A549 (cell line): ENCODE measurements around the gene MIS18BP1.

ENCODE experiments used
- CEBPB ChIP-seq, 2 experiments: fragments of >200 bp in 1 of 2; sonication (Bioruptor Twin) in 1 of 2; formaldehyde crosslinking in 1 of 2; IDR thresholded peaks; 2 replicates each; pipeline ENCODE4 v1.6.1; 2012 to 2016
- HDAC2 ChIP-seq: fragments of 200-600 bp; sonication (generic); IDR thresholded peaks from 2 replicates; pipeline ENCODE4 v1.6.1; 2016
- JUNB ChIP-seq: fragments of >200 bp; sonication (Bioruptor Twin); formaldehyde crosslinking; IDR thresholded peaks from 2 replicates; pipeline ENCODE4 v1.6.1; 2016
- POLR2A ChIP-seq: IDR thresholded peaks from 2 replicates; pipeline ENCODE4 v1.6.1; 2012; ENCODE audit warnings: mild to moderate bottlenecking, low read length
- POLR2AphosphoS2 ChIP-seq: conservative IDR thresholded peaks from 2 replicates; pipeline ENCODE4 v1.6.1; 2012; ENCODE audit warnings: low read length, improper control_type of control experiment, inconsistent platforms
- RFX5 ChIP-seq: fragments of 450-650 bp; IDR thresholded peaks from 2 replicates; pipeline ENCODE4 v1.7.1; 2014; ENCODE audit warnings: antibody characterized with exemption, mild to moderate bottlenecking, moderate library complexity
- SMC3 ChIP-seq: fragments of >200 bp; sonication (Bioruptor Twin); formaldehyde crosslinking; IDR thresholded peaks from 3 replicates; pipeline ENCODE4 v1.6.1; 2018; ENCODE audit warnings: inconsistent platforms
- ZC3H11A ChIP-seq: fragments of 450-650 bp; IDR thresholded peaks from 2 replicates; pipeline ENCODE4 v1.6.1; 2014; ENCODE audit warnings: antibody characterized with exemption, mild to moderate bottlenecking
- TF ChIP-seq, protein P1 (sequence below): IDR thresholded peaks from 2 replicates; pipeline ENCODE4 v1.6.1; 2012
- TF ChIP-seq, protein P2 (sequence below): fragments of >200 bp; sonication (Bioruptor Twin); formaldehyde crosslinking; IDR thresholded peaks from 3 replicates; pipeline ENCODE4 v1.5.1; 2016
- TF ChIP-seq, protein P3 (sequence below): fragments of 450-650 bp; IDR thresholded peaks from 2 replicates; pipeline ENCODE4 v1.6.1; 2014; ENCODE audit warnings: antibody characterized with exemption
- TF ChIP-seq, protein P4 (sequence below): fragments of 200-600 bp; sonication (generic); IDR thresholded peaks from 2 replicates; pipeline ENCODE4 v1.6.1; 2016; ENCODE audit warnings: antibody characterized with exemption, mild to moderate bottlenecking, moderate library complexity

DNA sequence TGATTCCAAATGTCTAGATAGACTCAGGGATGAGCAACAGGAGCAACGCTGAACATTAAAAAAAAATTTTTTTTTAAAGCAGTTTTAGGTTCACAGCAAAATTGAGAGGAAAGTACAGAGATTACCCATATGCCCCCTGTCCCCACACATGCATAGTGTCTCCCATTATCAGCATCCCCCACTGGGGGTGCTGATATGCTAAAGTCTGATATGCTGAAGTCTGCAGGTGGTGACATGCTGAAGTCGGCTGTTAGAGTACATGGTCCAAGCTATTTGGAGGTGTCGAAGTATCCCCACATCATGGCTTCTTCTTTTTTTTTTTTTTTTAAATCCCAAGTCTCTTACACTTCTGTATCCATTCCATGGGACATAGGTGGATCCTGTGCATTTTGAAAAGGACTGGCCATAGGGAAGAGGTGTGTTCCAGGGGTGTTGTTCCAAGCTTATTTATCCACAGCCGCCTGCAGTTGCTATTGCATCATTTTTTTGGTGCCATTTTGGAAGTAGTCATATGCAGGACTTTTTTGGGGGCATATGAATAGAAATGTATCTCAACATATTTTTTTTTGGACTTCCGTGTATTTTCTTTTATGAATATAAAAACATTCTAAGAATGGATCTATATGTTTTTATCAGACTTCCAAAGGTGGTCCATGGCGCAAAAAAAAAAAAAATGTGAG is 19.0 kb upstream of the MIS18BP1 start:
- TF ChIP-seq, protein P1, sequence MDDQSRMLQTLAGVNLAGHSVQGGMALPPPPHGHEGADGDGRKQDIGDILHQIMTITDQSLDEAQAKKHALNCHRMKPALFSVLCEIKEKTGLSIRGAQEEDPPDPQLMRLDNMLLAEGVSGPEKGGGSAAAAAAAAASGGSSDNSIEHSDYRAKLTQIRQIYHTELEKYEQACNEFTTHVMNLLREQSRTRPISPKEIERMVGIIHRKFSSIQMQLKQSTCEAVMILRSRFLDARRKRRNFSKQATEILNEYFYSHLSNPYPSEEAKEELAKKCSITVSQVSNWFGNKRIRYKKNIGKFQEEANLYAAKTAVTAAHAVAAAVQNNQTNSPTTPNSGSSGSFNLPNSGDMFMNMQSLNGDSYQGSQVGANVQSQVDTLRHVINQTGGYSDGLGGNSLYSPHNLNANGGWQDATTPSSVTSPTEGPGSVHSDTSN, result no peak
- no peak for TF ChIP-seq RFX5
- TF ChIP-seq, protein P2, sequence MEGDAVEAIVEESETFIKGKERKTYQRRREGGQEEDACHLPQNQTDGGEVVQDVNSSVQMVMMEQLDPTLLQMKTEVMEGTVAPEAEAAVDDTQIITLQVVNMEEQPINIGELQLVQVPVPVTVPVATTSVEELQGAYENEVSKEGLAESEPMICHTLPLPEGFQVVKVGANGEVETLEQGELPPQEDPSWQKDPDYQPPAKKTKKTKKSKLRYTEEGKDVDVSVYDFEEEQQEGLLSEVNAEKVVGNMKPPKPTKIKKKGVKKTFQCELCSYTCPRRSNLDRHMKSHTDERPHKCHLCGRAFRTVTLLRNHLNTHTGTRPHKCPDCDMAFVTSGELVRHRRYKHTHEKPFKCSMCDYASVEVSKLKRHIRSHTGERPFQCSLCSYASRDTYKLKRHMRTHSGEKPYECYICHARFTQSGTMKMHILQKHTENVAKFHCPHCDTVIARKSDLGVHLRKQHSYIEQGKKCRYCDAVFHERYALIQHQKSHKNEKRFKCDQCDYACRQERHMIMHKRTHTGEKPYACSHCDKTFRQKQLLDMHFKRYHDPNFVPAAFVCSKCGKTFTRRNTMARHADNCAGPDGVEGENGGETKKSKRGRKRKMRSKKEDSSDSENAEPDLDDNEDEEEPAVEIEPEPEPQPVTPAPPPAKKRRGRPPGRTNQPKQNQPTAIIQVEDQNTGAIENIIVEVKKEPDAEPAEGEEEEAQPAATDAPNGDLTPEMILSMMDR, result no peak
- no peak for TF ChIP-seq JUNB
- TF ChIP-seq CEBPB (IDR thresholded peaks at IDR 0.05), result no peak
- TF ChIP-seq POLR2AphosphoS2, result no peak
- TF ChIP-seq, protein P3, sequence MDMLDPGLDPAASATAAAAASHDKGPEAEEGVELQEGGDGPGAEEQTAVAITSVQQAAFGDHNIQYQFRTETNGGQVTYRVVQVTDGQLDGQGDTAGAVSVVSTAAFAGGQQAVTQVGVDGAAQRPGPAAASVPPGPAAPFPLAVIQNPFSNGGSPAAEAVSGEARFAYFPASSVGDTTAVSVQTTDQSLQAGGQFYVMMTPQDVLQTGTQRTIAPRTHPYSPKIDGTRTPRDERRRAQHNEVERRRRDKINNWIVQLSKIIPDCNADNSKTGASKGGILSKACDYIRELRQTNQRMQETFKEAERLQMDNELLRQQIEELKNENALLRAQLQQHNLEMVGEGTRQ, result no peak
- TF ChIP-seq ZC3H11A, result no peak
- TF ChIP-seq, protein P4, sequence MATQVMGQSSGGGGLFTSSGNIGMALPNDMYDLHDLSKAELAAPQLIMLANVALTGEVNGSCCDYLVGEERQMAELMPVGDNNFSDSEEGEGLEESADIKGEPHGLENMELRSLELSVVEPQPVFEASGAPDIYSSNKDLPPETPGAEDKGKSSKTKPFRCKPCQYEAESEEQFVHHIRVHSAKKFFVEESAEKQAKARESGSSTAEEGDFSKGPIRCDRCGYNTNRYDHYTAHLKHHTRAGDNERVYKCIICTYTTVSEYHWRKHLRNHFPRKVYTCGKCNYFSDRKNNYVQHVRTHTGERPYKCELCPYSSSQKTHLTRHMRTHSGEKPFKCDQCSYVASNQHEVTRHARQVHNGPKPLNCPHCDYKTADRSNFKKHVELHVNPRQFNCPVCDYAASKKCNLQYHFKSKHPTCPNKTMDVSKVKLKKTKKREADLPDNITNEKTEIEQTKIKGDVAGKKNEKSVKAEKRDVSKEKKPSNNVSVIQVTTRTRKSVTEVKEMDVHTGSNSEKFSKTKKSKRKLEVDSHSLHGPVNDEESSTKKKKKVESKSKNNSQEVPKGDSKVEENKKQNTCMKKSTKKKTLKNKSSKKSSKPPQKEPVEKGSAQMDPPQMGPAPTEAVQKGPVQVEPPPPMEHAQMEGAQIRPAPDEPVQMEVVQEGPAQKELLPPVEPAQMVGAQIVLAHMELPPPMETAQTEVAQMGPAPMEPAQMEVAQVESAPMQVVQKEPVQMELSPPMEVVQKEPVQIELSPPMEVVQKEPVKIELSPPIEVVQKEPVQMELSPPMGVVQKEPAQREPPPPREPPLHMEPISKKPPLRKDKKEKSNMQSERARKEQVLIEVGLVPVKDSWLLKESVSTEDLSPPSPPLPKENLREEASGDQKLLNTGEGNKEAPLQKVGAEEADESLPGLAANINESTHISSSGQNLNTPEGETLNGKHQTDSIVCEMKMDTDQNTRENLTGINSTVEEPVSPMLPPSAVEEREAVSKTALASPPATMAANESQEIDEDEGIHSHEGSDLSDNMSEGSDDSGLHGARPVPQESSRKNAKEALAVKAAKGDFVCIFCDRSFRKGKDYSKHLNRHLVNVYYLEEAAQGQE, result no peak
- TF ChIP-seq POLR2A, result no peak
- TF ChIP-seq SMC3, result no peak
- TF ChIP-seq HDAC2, result no peak
